CD4-positive, alpha-beta T cell treated with Interleukin-15 for 4 hours (primary cell): ENCODE results near the gene NF2.

ENCODE experiments used
- DNase-seq: peaks from one replicate; pipeline ENCODE4 v3.0.0-alpha.2; 2020; ENCODE audit warnings: low spot score

NF2 gene

GRCh38 chr22:29668673-29669072 lies 65.2 kb downstream of the NF2 start:
- DNase-seq: no peak

- DNase-seq: no peak
Measured at GRCh38 chr22:29670626-29671025, 67.2 kb downstream of the NF2 start.

GRCh38 chr22:29673361-29674066 lies 70.1 kb downstream of the NF2 start:
- no peak for DNase-seq

- no peak for DNase-seq
Measured at GRCh38 chr22:29674121-29674520, 70.7 kb downstream of the NF2 start.

GRCh38 chr22:29679316-29679715 lies 75.9 kb downstream of the NF2 start:
- no peak for DNase-seq

- DNase-seq: no peak
Measured at GRCh38 chr22:29683536-29683935, 80.1 kb downstream of the NF2 start.

- DNase-seq: no peak
Measured at GRCh38 chr22:29684244-29684643, 80.8 kb downstream of the NF2 start.

- no peak for DNase-seq
Measured at GRCh38 chr22:29689206-29689879, 85.9 kb downstream of the NF2 start.

- peak; percentile 10 for DNase-seq
Measured at GRCh38 chr22:29689880-29690213, 86.4 kb downstream of the NF2 start.

GRCh38 chr22:29690476-29690875 lies 87.0 kb downstream of the NF2 start:
- no peak for DNase-seq

- no peak for DNase-seq
Measured at GRCh38 chr22:29691636-29692326, 88.3 kb downstream of the NF2 start.

GRCh38 chr22:29692327-29692640 lies 88.9 kb downstream of the NF2 start:
- DNase-seq: no peak

GRCh38 chr22:29693161-29693560 lies 89.7 kb downstream of the NF2 start:
- DNase-seq: no peak

- DNase-seq: no peak
Measured at GRCh38 chr22:29693671-29694070, 90.2 kb downstream of the NF2 start.

- no peak for DNase-seq
Measured at GRCh38 chr22:29695129-29695926, 91.9 kb downstream of the NF2 start.

- no peak for DNase-seq
Measured at GRCh38 chr22:29697853-29698598, 94.6 kb downstream of the NF2 start.

- DNase-seq: no peak
Measured at GRCh38 chr22:29700206-29700899, 96.9 kb downstream of the NF2 start.

GRCh38 chr22:29700900-29701154 lies 97.4 kb downstream of the NF2 start:
- DNase-seq: no peak

- DNase-seq: peak; percentile 29
Measured at GRCh38 chr22:29701155-29701999, 97.9 kb downstream of the NF2 start.

- DNase-seq: no peak
Measured at GRCh38 chr22:29702000-29702930, 98.8 kb downstream of the NF2 start.
